ENCODE measurements around the gene RNF150. TPM values are rescaled to one million over a fixed set of nuclear protein-coding genes. Genes with fewer than 3 reads are reported as not detected.

The RNF150 gene
- total RNA-seq, 1 experiment from 2014 or later, result 2.7 TPM

DNA sequence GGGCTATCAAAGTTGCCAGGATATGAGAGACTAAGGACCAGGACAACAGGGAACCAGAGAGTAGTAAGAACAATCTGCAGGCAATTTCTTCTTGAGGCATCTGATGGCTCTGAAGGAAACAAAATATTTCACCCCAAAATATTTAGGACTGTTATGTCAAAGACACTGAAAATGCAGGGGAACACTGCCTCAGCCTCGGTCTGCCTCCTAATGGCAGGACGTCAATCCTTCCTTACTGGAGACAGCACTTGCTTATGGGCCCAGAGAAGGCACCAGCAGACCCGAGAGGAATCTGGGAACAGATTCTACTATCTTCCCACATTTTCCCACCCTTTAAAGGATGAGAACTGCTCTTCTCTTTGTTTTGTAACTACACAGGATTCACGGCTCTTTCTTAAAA lies 23.3 kb downstream of the RNF150 start:
- intact Hi-C loops (cut with micrococcal nuclease; ENCODE audit: unreplicated experiment), result no loop called here
- no peak for DNase-seq (ENCODE audit: low spot score)
- Histone ChIP-seq H3K9me3 (ENCODE audit: low read depth, low read length, poor library complexity, severe bottlenecking) (no peaks in the 10 kb centered on the region), H3K36me3 (ENCODE audit: insufficient read depth, low read length, poor library complexity, severe bottlenecking) (no peaks in the 10 kb centered on the region), H3K27ac (ENCODE audit: low read depth, low read length, poor library complexity, severe bottlenecking) (no peak overlapping the region), H3K4me1 (ENCODE audit: insufficient read depth, low read length, poor library complexity, severe bottlenecking) (no peaks in the 10 kb centered on the region), H3K4me3 (ENCODE audit: low read depth, low read length, poor library complexity, severe bottlenecking) (no peak overlapping the region), H3K27me3 (replicated peaks; ENCODE audit: insufficient read depth, low read depth, low read length, poor library complexity) (no peaks in the 10 kb centered on the region)
- no TSS peak for BruUV-seq (replicated peaks)
- CTCF ChIA-PET, result no interaction called here
- POLR2A ChIA-PET (ENCODE audit: low non-redundant PET), result no interaction called here
- TF ChIP-seq, protein P1, sequence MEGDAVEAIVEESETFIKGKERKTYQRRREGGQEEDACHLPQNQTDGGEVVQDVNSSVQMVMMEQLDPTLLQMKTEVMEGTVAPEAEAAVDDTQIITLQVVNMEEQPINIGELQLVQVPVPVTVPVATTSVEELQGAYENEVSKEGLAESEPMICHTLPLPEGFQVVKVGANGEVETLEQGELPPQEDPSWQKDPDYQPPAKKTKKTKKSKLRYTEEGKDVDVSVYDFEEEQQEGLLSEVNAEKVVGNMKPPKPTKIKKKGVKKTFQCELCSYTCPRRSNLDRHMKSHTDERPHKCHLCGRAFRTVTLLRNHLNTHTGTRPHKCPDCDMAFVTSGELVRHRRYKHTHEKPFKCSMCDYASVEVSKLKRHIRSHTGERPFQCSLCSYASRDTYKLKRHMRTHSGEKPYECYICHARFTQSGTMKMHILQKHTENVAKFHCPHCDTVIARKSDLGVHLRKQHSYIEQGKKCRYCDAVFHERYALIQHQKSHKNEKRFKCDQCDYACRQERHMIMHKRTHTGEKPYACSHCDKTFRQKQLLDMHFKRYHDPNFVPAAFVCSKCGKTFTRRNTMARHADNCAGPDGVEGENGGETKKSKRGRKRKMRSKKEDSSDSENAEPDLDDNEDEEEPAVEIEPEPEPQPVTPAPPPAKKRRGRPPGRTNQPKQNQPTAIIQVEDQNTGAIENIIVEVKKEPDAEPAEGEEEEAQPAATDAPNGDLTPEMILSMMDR (conservative IDR thresholded peaks at IDR 0.05; ENCODE audit: low read depth, low read length), result no peak
- no peak for TF ChIP-seq EZH2 (IDR thresholded peaks at IDR 0.05; ENCODE audit: borderline replicate concordance, low read depth, low read length, poor library complexity, severe bottlenecking)

DNA sequence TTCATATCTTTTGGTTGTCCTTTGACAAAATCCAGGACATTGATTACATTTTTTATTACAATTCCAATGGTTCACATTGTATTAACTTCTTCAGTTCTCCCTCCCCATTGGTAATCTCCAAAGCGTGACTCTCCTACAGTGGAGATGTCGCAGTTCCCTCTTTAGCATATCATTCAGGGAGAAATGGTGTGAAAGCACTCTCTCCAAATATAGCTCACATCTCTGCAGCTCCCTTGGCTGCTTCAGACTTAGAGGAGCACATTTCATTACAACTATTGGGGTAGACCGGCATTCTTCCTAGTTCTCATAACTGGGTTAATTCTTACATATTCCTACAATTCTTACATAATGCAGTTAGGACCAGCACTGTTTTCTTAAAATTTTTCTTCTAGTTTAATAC lies 25.3 kb downstream of the RNF150 start:
- TF ChIP-seq, protein P1 (conservative IDR thresholded peaks at IDR 0.05; ENCODE audit: low read depth, low read length), result no peak
- no peak for TF ChIP-seq EZH2 (IDR thresholded peaks at IDR 0.05; ENCODE audit: borderline replicate concordance, low read depth, low read length, poor library complexity, severe bottlenecking)
- no peaks in the 10 kb centered on the region for H3K4me1 ChIP-seq (ENCODE audit: insufficient read depth, low read length, poor library complexity, severe bottlenecking)
- no peak overlapping the region for H3K27ac ChIP-seq (ENCODE audit: low read depth, low read length, poor library complexity, severe bottlenecking)
- H3K27me3 ChIP-seq (replicated peaks; ENCODE audit: insufficient read depth, low read depth, low read length, poor library complexity), result no peaks in the 10 kb centered on the region
- no peaks in the 10 kb centered on the region for H3K9me3 ChIP-seq (ENCODE audit: low read depth, low read length, poor library complexity, severe bottlenecking)
- intact Hi-C loops (cut with micrococcal nuclease; ENCODE audit: unreplicated experiment), result no loop called here
- no peak overlapping the region for H3K4me3 ChIP-seq (ENCODE audit: low read depth, low read length, poor library complexity, severe bottlenecking)
- BruUV-seq (replicated peaks), result no TSS peak
- no peaks in the 10 kb centered on the region for H3K36me3 ChIP-seq (ENCODE audit: insufficient read depth, low read length, poor library complexity, severe bottlenecking)
- ChIA-PET POLR2A (ENCODE audit: low non-redundant PET) (no interaction called here), CTCF (no interaction called here)
- DNase-seq (ENCODE audit: low spot score), result no peak

DNA sequence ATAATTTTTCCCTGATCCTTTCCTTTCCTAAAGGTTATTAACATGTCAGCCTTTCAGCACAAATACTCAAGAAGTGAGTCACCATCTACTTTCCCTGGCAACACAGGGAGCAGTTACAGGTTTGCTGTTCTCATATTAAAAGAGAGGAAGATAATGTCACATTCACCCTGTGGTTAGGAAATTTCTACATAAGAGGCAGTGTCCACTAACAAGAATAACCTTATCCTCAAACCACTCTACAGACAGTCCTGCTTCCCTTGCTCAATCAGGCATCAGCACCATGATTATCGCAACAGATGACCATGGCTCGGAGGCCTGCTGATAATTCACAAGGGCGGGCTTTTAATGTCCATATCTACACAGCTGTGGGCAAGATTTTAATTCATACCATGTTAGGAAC lies 30.9 kb downstream of the RNF150 start:
- H3K27me3 ChIP-seq (replicated peaks; ENCODE audit: insufficient read depth, low read depth, low read length, poor library complexity), result no peaks in the 10 kb centered on the region
- no peaks in the 10 kb centered on the region for H3K9me3 ChIP-seq (ENCODE audit: low read depth, low read length, poor library complexity, severe bottlenecking)
- ChIA-PET POLR2A (ENCODE audit: low non-redundant PET) (no interaction called here), CTCF (no interaction called here)
- no TSS peak for BruUV-seq (replicated peaks)
- no peak overlapping the region for H3K4me3 ChIP-seq (ENCODE audit: low read depth, low read length, poor library complexity, severe bottlenecking)
- no peak overlapping the region for H3K27ac ChIP-seq (ENCODE audit: low read depth, low read length, poor library complexity, severe bottlenecking)
- no peak for TF ChIP-seq EZH2 (IDR thresholded peaks at IDR 0.05; ENCODE audit: borderline replicate concordance, low read depth, low read length, poor library complexity, severe bottlenecking)
- TF ChIP-seq, protein P1 (conservative IDR thresholded peaks at IDR 0.05; ENCODE audit: low read depth, low read length), result no peak
- no peaks in the 10 kb centered on the region for H3K4me1 ChIP-seq (ENCODE audit: insufficient read depth, low read length, poor library complexity, severe bottlenecking)
- DNase-seq (ENCODE audit: low spot score), result no peak
- H3K36me3 ChIP-seq (ENCODE audit: insufficient read depth, low read length, poor library complexity, severe bottlenecking), result no peaks in the 10 kb centered on the region
- intact Hi-C loops (cut with micrococcal nuclease; ENCODE audit: unreplicated experiment), result no loop called here

All from A673 (cell line).